Transverse colon (tissue), 4 donors: ENCODE results near the gene ABCA4. TPM values are rescaled to one million over a fixed set of nuclear protein-coding genes. Genes with fewer than 3 reads are reported as not detected.

Source experiments
- DNase-seq: peaks from one replicate; pipeline ENCODE4 v3.0.0-alpha.2; 2019
- H3K27ac ChIP-seq, 4 donors: fragments of 200-600 bp; sonication (generic); 2 replicates each; pipeline ENCODE4 v1.5.1; 2016 to 2018; ENCODE audit warnings: inconsistent platforms in 4 of 4
- H3K27me3 ChIP-seq: fragments of 200-600 bp; sonication (generic); 2 replicates; pipeline ENCODE4 v1.5.1; 2017; ENCODE audit warnings: inconsistent platforms
- H3K36me3 ChIP-seq, 4 donors: fragments of 200-600 bp; sonication (generic); 2 replicates each; pipeline ENCODE4 v1.5.1; 2017 to 2019; ENCODE audit warnings: inconsistent platforms in 4 of 4
- H3K4me1 ChIP-seq, 4 donors: fragments of 200-600 bp; sonication (generic); 2 replicates each; pipeline ENCODE4 v1.5.1; 2017 to 2020; ENCODE audit warnings: inconsistent platforms in 4 of 4
- H3K4me3 ChIP-seq, 4 donors: fragments of 200-600 bp; sonication (generic); 1 replicate in 1 of 4; 2 replicates in 3 of 4; pipeline versions ENCODE4 v1.5.1 to v1.6.1; 2017 to 2019; ENCODE audit warnings: inconsistent platforms in 4 of 4
- H3K9me3 ChIP-seq, 2 donors: fragments of 200-600 bp; sonication (generic); 2 replicates each; pipeline ENCODE4 v1.5.1; 2017 to 2019; ENCODE audit warnings: inconsistent platforms in 2 of 2
- CTCF ChIP-seq, 5 experiments: fragments of 200-600 bp in 3 of 5; fragments of 450-650 bp in 2 of 5; sonication (generic) in 3 of 5; IDR thresholded peaks; 1 replicate in 2 of 5; 2 replicates in 3 of 5; pipeline ENCODE4 v1.5.1; 2016 to 2017; ENCODE audit warnings: antibody characterized with exemption in 5 of 5, inconsistent platforms in 3 of 5, mild to moderate bottlenecking in 2 of 5, moderate library complexity in 1 of 5
- EP300 ChIP-seq: sonication (generic); formaldehyde crosslinking; IDR thresholded peaks from one replicate; pipeline ENCODE4 v1.6.1; 2017; ENCODE audit warnings: antibody characterized with exemption, low read depth
- POLR2A ChIP-seq: fragments of 450-650 bp; IDR thresholded peaks from one replicate; pipeline ENCODE4 v1.6.1; 2016; ENCODE audit warnings: antibody characterized with exemption, mild to moderate bottlenecking, moderate library complexity
- POLR2AphosphoS5 ChIP-seq, 3 donors: sonication (generic); formaldehyde crosslinking; IDR thresholded peaks; one replicate each; pipeline ENCODE4 v1.6.1; 2016; ENCODE audit warnings: antibody characterized with exemption in 3 of 3
- WGBS, 2 donors: methylation state at CpG; one replicate each; pipeline ENCODE4 v1.1.5; 2018; ENCODE audit warnings: low coverage in 1 of 2; 5-methylcytosine and 5-hydroxymethylcytosine counted together
- in situ Hi-C, 4 donors: fragments of 200-750 bp; cut with MboI; loops; one replicate each; pipeline versions ENCODE4 v1.15.0 to v1.15.1; 2017; ENCODE audit warnings: low sequenced_read_pairs in 3 of 4, low pct_ligation_motif_present in 1 of 4, low pct_unique_long_range_greater_than_20kb in 1 of 4
- intact Hi-C: fragments of 100-400 bp; cut with DNase I; formaldehyde crosslinking; loops from one replicate; pipeline ENCODE4 v1.15.1; 2023; ENCODE audit warnings: low total_unique reads
- total RNA-seq, 4 donors: library from RNA; depleted of rRNA; stranded (reverse); fragments of >200 nt; gene quantifications; one replicate each; pipeline ENCODE4 v1.1.0, GENCODE V29; 2016

The ABCA4 gene
- total RNA-seq, 4 donors from 2014 or later = 0.16 to 0.55 TPM; not detected in 2

- intact Hi-C loops = no loop called here
Measured at GRCh38 chr1:94105957-94106529, 14.9 kb downstream of the ABCA4 start.

GRCh38 chr1:94105581-94105952 is 15.4 kb downstream of the ABCA4 start:
- DNase-seq = no peak
- Histone ChIP-seq H3K36me3 (no peaks in the 10 kb centered on the region), H3K4me1 (peaks cover 0 to 7% (median 4%) of the 10 kb centered on the region in 4 donors), H3K27ac (no peak overlapping the region), H3K4me3 (no peak overlapping the region), H3K9me3 (no peaks in the 10 kb centered on the region), H3K27me3 (no peaks in the 10 kb centered on the region)
- 31 to 70% methylated on average over 2 to 7 of the region's 7 CpGs for WGBS, 2 donors
- in situ Hi-C loops (no loop called here), intact Hi-C loops (no loop called here)
- TF ChIP-seq EP300 (no peak), POLR2AphosphoS5 (IDR thresholded peaks at IDR 0.05) (no peak), CTCF (IDR thresholded peaks at IDR 0.05) (no peak), POLR2A (no peak)

More at GRCh38 chr1:94105957-94106529, 14.9 kb downstream of the ABCA4 start:
- H3K27ac ChIP-seq = no peak overlapping the region
- H3K9me3 ChIP-seq = no peaks in the 10 kb centered on the region
- no peak for DNase-seq
- H3K36me3 ChIP-seq = no peaks in the 10 kb centered on the region
- H3K4me1 ChIP-seq = peaks cover 0 to 6% (median 3%) of the 10 kb centered on the region in 4 donors
- 77 to 80% methylated on average over 1 to 9 of the region's 9 CpGs for whole genome bisulfite sequencing, 2 donors
- in situ Hi-C loops = no loop called here
- H3K4me3 ChIP-seq = no peak overlapping the region
- no peak for TF ChIP-seq POLR2A
- TF ChIP-seq POLR2AphosphoS5 (IDR thresholded peaks at IDR 0.05) = no peak
- no peak for TF ChIP-seq CTCF (IDR thresholded peaks at IDR 0.05)
- TF ChIP-seq EP300 = no peak
- no peaks in the 10 kb centered on the region for H3K27me3 ChIP-seq

- whole genome bisulfite sequencing, 2 donors = 73 to 74% methylated on average over 4 to 10 of the region's 10 CpGs
- no peak overlapping the region for H3K27ac ChIP-seq
- H3K4me3 ChIP-seq = no peak overlapping the region
- TF ChIP-seq EP300 (no peak), CTCF (IDR thresholded peaks at IDR 0.05) (no peak), POLR2AphosphoS5 (IDR thresholded peaks at IDR 0.05) (no peak), POLR2A (no peak)
- DNase-seq = no peak
- H3K9me3 ChIP-seq = no peaks in the 10 kb centered on the region
- intact Hi-C loops (no loop called here), in situ Hi-C loops (no loop called here)
- no peaks in the 10 kb centered on the region for H3K36me3 ChIP-seq
- H3K4me1 ChIP-seq = peaks cover 0 to 7% (median 4%) of the 10 kb centered on the region in 4 donors
- no peaks in the 10 kb centered on the region for H3K27me3 ChIP-seq
Measured at GRCh38 chr1:94104776-94105580, 16.0 kb downstream of the ABCA4 start.

GRCh38 chr1:94104127-94104684 is 16.7 kb downstream of the ABCA4 start:
- Histone ChIP-seq H3K4me3 (no peak overlapping the region), H3K4me1 (peaks cover 0 to 7% (median 4%) of the 10 kb centered on the region in 4 donors), H3K27me3 (no peaks in the 10 kb centered on the region), H3K27ac (no peak overlapping the region), H3K9me3 (no peaks in the 10 kb centered on the region), H3K36me3 (no peaks in the 10 kb centered on the region)
- WGBS, 2 donors = 87 to 89% methylated on average over 3 to 9 of the region's 9 CpGs
- DNase-seq = no peak
- TF ChIP-seq POLR2A (no peak), POLR2AphosphoS5 (IDR thresholded peaks at IDR 0.05) (no peak), CTCF (IDR thresholded peaks at IDR 0.05) (no peak), EP300 (no peak)
- intact Hi-C loops (no loop called here), in situ Hi-C loops (no loop called here)
